GM23338 (cell line): ENCODE results near the gene TARBP2. TPM values are rescaled to one million over a fixed set of nuclear protein-coding genes. Genes with fewer than 3 reads are reported as not detected.

Experiments used
- ATAC-seq: fragments of 200-7000 bp; cut with Tn5 transposase; 3 replicates; pipeline ENCODE4 v1.9.1; 2020
- DNase-seq: peaks from one replicate; pipeline ENCODE4 v3.0.0-alpha.2; 2015; ENCODE audit warnings: low spot score
- H2AFZ ChIP-seq: fragments of 200-600 bp; sonication (generic); 2 replicates; pipeline ENCODE4 v1.8.0; 2016; ENCODE audit warnings: antibody characterized with exemption, mild to moderate bottlenecking, moderate library complexity
- H3F3A ChIP-seq: fragments of 200-600 bp; sonication (generic); replicated peaks from 2 replicates; pipeline ENCODE4 v1.8.0; 2017; ENCODE audit warnings: antibody characterized with exemption, mixed run types, low read depth
- H3K27ac ChIP-seq: fragments of 200-600 bp; sonication (generic); 2 replicates; pipeline ENCODE4 v1.6.1; 2016; ENCODE audit warnings: low read depth
- H3K27me3 ChIP-seq: fragments of 200-600 bp; sonication (generic); 2 replicates; pipeline ENCODE4 v1.8.0; 2016; ENCODE audit warnings: mild to moderate bottlenecking, mixed run types, moderate library complexity; ENCODE audit not compliant: insufficient read depth
- H3K36me3 ChIP-seq: fragments of 200-600 bp; sonication (generic); 2 replicates; pipeline ENCODE4 v1.8.0; 2016; ENCODE audit warnings: mild to moderate bottlenecking; ENCODE audit not compliant: insufficient read depth
- H3K4me1 ChIP-seq: fragments of 200-600 bp; sonication (generic); 2 replicates; pipeline ENCODE4 v1.8.0; 2016; ENCODE audit warnings: mild to moderate bottlenecking, moderate library complexity; ENCODE audit not compliant: insufficient read depth
- H3K4me2 ChIP-seq: fragments of 200-600 bp; sonication (generic); 2 replicates; pipeline ENCODE4 v1.7.1; 2017; ENCODE audit warnings: mixed run types
- H3K4me3 ChIP-seq: fragments of 200-600 bp; sonication (generic); 2 replicates; pipeline ENCODE4 v1.6.1; 2016; ENCODE audit warnings: mixed run types
- H3K79me2 ChIP-seq: fragments of 200-600 bp; sonication (generic); replicated peaks from 2 replicates; pipeline ENCODE4 v1.8.0; 2017; ENCODE audit warnings: mild to moderate bottlenecking; ENCODE audit not compliant: insufficient read depth
- H3K9me2 ChIP-seq: fragments of 200-600 bp; sonication (generic); 2 replicates; pipeline ENCODE4 v1.8.0; 2017; ENCODE audit not compliant: insufficient read depth
- H4K20me1 ChIP-seq: fragments of 200-600 bp; sonication (generic); replicated peaks from 2 replicates; pipeline ENCODE4 v1.8.0; 2017; ENCODE audit warnings: mild to moderate bottlenecking; ENCODE audit not compliant: insufficient read depth
- H3K27ac Mint-ChIP-seq: 2 replicates; pipeline ENCODE4 v1.8.0; 2020; ENCODE audit warnings: inconsistent platforms, mild to moderate bottlenecking, moderate library complexity, mixed read lengths
- H3K27me3 Mint-ChIP-seq: 3 replicates; pipeline ENCODE4 v1.8.0; 2022; ENCODE audit warnings: low read depth, mild to moderate bottlenecking, moderate library complexity, mixed read lengths, inconsistent platforms; ENCODE audit not compliant: insufficient read depth, poor library complexity
- H3K36me3 Mint-ChIP-seq: 3 replicates; pipeline ENCODE4 v1.8.0; 2021; ENCODE audit warnings: low read depth, mild to moderate bottlenecking, inconsistent platforms, moderate library complexity, mixed read lengths
- H3K4me1 Mint-ChIP-seq: 3 replicates; pipeline ENCODE4 v1.8.0; 2020; ENCODE audit warnings: mild to moderate bottlenecking, inconsistent platforms, mixed read lengths
- H3K4me3 Mint-ChIP-seq: 3 replicates; pipeline ENCODE4 v1.8.0; 2021; ENCODE audit warnings: moderate library complexity, mild to moderate bottlenecking, inconsistent platforms, mixed read lengths
- H3K9me3 Mint-ChIP-seq: 3 replicates; pipeline ENCODE4 v1.8.0; 2020; ENCODE audit warnings: moderate library complexity, mild to moderate bottlenecking, inconsistent platforms, mixed read lengths
- CREB1 ChIP-seq: fragments of 250-450 bp; sonication (Bioruptor Pico); IDR thresholded peaks from 2 replicates; pipeline ENCODE4 v1.5.0; 2020; ENCODE audit warnings: low read depth, mild to moderate bottlenecking, moderate library complexity
- CTCF ChIP-seq, 2 experiments: fragments of 200-600 bp in 1 of 2; sonication (generic) in 1 of 2; conservative IDR thresholded peaks; 2 replicates each; pipeline versions ENCODE4 v1.5.1 to v1.6.1; 2016 to 2017; ENCODE audit warnings: antibody characterized with exemption in 2 of 2, low read depth in 2 of 2, mild to moderate bottlenecking in 2 of 2, moderate library complexity in 1 of 2
- EZH2 ChIP-seq: fragments of 200-600 bp; sonication (generic); IDR thresholded peaks from one replicate; pipeline ENCODE4 v1.8.0; 2017; ENCODE audit warnings: antibody characterized with exemption, mild to moderate bottlenecking, low read depth; ENCODE audit not compliant: unreplicated experiment
- EZH2phosphoT487 ChIP-seq: fragments of 200-600 bp; sonication (generic); IDR thresholded peaks from one replicate; pipeline ENCODE4 v1.8.1; 2018; ENCODE audit warnings: antibody characterized with exemption; ENCODE audit not compliant: unreplicated experiment
- JUNB ChIP-seq: IDR thresholded peaks from one replicate; pipeline ENCODE4 v1.6.1; 2016; ENCODE audit warnings: antibody characterized with exemption; ENCODE audit not compliant: unreplicated experiment
- NANOG ChIP-seq: IDR thresholded peaks from 2 replicates; pipeline ENCODE4 v1.6.1; 2016; ENCODE audit warnings: antibody characterized with exemption, borderline replicate concordance
- POLR2AphosphoS5 ChIP-seq: IDR thresholded peaks from 2 replicates; pipeline ENCODE4 v1.6.1; 2016; ENCODE audit warnings: antibody characterized with exemption, low read depth
- REST ChIP-seq: IDR thresholded peaks from one replicate; pipeline ENCODE4 v1.6.1; 2018; ENCODE audit warnings: antibody characterized with exemption; ENCODE audit not compliant: unreplicated experiment
- STAT1 ChIP-seq: IDR thresholded peaks from one replicate; pipeline ENCODE4 v1.6.1; 2016; ENCODE audit warnings: antibody characterized with exemption; ENCODE audit not compliant: unreplicated experiment
- ZNF114 ChIP-seq: fragments of 250-450 bp; sonication (Bioruptor Pico); IDR thresholded peaks from 2 replicates; pipeline ENCODE4 v1.5.0; 2020; ENCODE audit warnings: mild to moderate bottlenecking, moderate library complexity
- ZNF331 ChIP-seq: fragments of 250-450 bp; sonication (Bioruptor Pico); IDR thresholded peaks from 2 replicates; pipeline ENCODE4 v1.5.0; 2020; ENCODE audit warnings: low read depth, mild to moderate bottlenecking, moderate library complexity
- ZNF462 ChIP-seq: fragments of 250-450 bp; sonication (Bioruptor Pico); IDR thresholded peaks from 2 replicates; pipeline ENCODE4 v1.5.0; 2020; ENCODE audit warnings: mild to moderate bottlenecking, moderate library complexity
- polyA plus RNA-seq: library from polyadenylated mRNA; unstranded; fragments of >200 nt; fragmentation: Nextera tagmentation; extraction: Ambion mirVana; gene quantifications from 2 replicates; pipeline ENCODE4 v1.2.1, GENCODE V29; 2016
- total RNA-seq: library from RNA; depleted of rRNA; stranded (reverse); fragments of >200 nt; shearing (Covaris generic); gene quantifications from 2 replicates; pipeline ENCODE4 v1.2.3, GENCODE V29; 2014
- TF ChIP-seq, protein P1 (sequence below): IDR thresholded peaks from 2 replicates; pipeline ENCODE4 v1.6.1; 2016; ENCODE audit warnings: antibody characterized with exemption

TARBP2 gene
- total and polyA plus RNA-seq, 2 experiments from 2014 or later: 57.0 to 83.4 TPM

DNA sequence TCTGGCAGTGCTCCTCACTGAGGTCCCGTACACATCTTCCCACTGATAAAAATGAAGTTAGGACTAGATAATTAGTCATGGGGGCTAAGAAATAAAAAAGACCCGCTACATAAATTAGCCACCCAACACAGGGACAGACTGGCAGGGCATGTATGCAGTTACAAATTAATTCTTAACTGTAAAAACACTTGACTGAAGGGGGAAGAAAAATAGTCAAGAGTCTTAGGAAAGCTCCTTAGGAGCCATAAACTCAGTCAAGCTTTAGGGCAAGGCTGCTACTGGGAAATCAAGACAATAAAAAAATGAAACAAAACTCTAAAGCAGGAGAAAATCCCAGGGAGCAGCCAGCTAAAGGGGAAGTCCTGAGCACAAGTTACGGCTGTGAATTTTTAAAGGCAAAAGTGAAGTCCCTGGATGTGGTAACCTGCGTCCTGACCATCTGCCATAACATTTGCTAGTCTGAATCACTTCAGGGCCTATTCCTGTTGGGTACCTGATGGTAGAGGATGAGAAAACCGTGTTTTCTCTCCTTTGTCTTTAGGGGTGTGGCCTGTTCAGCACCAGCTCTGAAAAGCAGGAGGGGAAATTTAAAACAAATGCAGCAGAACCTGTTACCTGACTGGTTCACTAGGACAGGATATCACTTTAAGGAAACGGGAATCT lies 13.7 kb downstream of the TARBP2 start:
- no peaks in the 10 kb centered on the region for H3K4me1 ChIP-seq
- DNase-seq: no peak
- no peak for TF ChIP-seq EZH2phosphoT487
- TF ChIP-seq NANOG: no peak
- no peak for TF ChIP-seq REST
- no peak for TF ChIP-seq JUNB
- no peak for TF ChIP-seq STAT1
- no peak for TF ChIP-seq ZNF462 (CRISPR knock-in tag)
- TF ChIP-seq CREB1 (CRISPR knock-in tag): no peak
- no peak for TF ChIP-seq ZNF331
- TF ChIP-seq POLR2AphosphoS5: no peak
- no peak for TF ChIP-seq CTCF (conservative IDR thresholded peaks at IDR 0.05; ENCODE audit: low read depth in 2 of 2)
- TF ChIP-seq ZNF114 (CRISPR knock-in tag): no peak
- TF ChIP-seq EZH2: no peak
- TF ChIP-seq, protein P1, sequence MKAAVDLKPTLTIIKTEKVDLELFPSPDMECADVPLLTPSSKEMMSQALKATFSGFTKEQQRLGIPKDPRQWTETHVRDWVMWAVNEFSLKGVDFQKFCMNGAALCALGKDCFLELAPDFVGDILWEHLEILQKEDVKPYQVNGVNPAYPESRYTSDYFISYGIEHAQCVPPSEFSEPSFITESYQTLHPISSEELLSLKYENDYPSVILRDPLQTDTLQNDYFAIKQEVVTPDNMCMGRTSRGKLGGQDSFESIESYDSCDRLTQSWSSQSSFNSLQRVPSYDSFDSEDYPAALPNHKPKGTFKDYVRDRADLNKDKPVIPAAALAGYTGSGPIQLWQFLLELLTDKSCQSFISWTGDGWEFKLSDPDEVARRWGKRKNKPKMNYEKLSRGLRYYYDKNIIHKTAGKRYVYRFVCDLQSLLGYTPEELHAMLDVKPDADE: no peak
- no peak overlapping the region for H3K4me2 ChIP-seq
- no peaks in the 10 kb centered on the region for H3K79me2 ChIP-seq
- H4K20me1 ChIP-seq: peaks cover 3% of the 10 kb centered on the region; the same call in 1 of the 2 replicates
- H3K27ac ChIP-seq: no peak overlapping the region
- no peaks in the 10 kb centered on the region for H3K36me3 ChIP-seq
- no peak overlapping the region for H3K4me3 Mint-ChIP-seq
- H3K27me3 Mint-ChIP-seq: peaks cover 1% of the 10 kb centered on the region
- no peaks in the 10 kb centered on the region; the same call in 1 of the 3 replicates for H3K36me3 Mint-ChIP-seq
- H3K9me2 ChIP-seq: no peaks in the 10 kb centered on the region
- H3K4me1 Mint-ChIP-seq: peaks cover 12% of the 10 kb centered on the region
- H3K9me3 Mint-ChIP-seq: no peaks in the 10 kb centered on the region
- no peak overlapping the region for H3K4me3 ChIP-seq
- H3F3A ChIP-seq: no peaks in the 10 kb centered on the region
- H3K27me3 ChIP-seq: no peaks in the 10 kb centered on the region
- H2AFZ ChIP-seq: no peak overlapping the region
- ATAC-seq: no peak
- H3K27ac Mint-ChIP-seq: no peak overlapping the region
